Astrocyte of the cerebellum (primary cell): Measurements from ENCODE around the gene DNHD1.

Source experiments
- DNase-seq: peaks from one replicate; pipeline ENCODE4 v3.0.0-alpha.2; 2011; ENCODE audit warnings: low read depth
- H3K4me3 ChIP-seq: 2 replicates; pipeline ENCODE4 v1.5.1; 2011; ENCODE audit warnings: mild to moderate bottlenecking, low read depth, low read length, moderate library complexity
- CTCF ChIP-seq: IDR thresholded peaks from 2 replicates; pipeline ENCODE4 v1.5.1; 2012; ENCODE audit warnings: low read length, low read depth, moderate library complexity, mild to moderate bottlenecking; ENCODE audit errors: missing control alignments
- in situ Hi-C: cut with HindIII; loops from 2 replicates; pipeline ENCODE4 v1.10.0; 2017; ENCODE audit warnings: low sequenced_read_pairs

Gene DNHD1

GRCh38 chr11:6578134-6578533 is 81.1 kb downstream of the DNHD1 start:
- no peak for TF ChIP-seq CTCF
- DNase-seq: no peak
- in situ Hi-C loops: no loop called here
- H3K4me3 ChIP-seq: no peak overlapping the region

- no peak for DNase-seq
- TF ChIP-seq CTCF: no peak
- no peak overlapping the region for H3K4me3 ChIP-seq
- in situ Hi-C loops: no loop called here
Observed at GRCh38 chr11:6579681-6580080, 82.6 kb downstream of the DNHD1 start.

- TF ChIP-seq CTCF: no peak
- no peak for DNase-seq
- H3K4me3 ChIP-seq: no peak overlapping the region
- in situ Hi-C loops: no loop called here
Observed at GRCh38 chr11:6583584-6583983, 86.5 kb downstream of the DNHD1 start.

GRCh38 chr11:6584528-6584927 is 87.4 kb downstream of the DNHD1 start:
- no peak for TF ChIP-seq CTCF
- no peak for DNase-seq
- H3K4me3 ChIP-seq: no peak overlapping the region
- in situ Hi-C loops: no loop called here

- DNase-seq: no peak
- H3K4me3 ChIP-seq: no peak overlapping the region
- in situ Hi-C loops: no loop called here
- TF ChIP-seq CTCF: no peak
Observed at GRCh38 chr11:6586434-6587359, 89.6 kb downstream of the DNHD1 start.

- no peak for TF ChIP-seq CTCF
- in situ Hi-C loops: no loop called here
- H3K4me3 ChIP-seq: no peak overlapping the region
- no peak for DNase-seq
Observed at GRCh38 chr11:6587360-6587953, 90.4 kb downstream of the DNHD1 start.
